ENCODE data around the gene TRPT1.

- TF ChIP-seq, protein P1, sequence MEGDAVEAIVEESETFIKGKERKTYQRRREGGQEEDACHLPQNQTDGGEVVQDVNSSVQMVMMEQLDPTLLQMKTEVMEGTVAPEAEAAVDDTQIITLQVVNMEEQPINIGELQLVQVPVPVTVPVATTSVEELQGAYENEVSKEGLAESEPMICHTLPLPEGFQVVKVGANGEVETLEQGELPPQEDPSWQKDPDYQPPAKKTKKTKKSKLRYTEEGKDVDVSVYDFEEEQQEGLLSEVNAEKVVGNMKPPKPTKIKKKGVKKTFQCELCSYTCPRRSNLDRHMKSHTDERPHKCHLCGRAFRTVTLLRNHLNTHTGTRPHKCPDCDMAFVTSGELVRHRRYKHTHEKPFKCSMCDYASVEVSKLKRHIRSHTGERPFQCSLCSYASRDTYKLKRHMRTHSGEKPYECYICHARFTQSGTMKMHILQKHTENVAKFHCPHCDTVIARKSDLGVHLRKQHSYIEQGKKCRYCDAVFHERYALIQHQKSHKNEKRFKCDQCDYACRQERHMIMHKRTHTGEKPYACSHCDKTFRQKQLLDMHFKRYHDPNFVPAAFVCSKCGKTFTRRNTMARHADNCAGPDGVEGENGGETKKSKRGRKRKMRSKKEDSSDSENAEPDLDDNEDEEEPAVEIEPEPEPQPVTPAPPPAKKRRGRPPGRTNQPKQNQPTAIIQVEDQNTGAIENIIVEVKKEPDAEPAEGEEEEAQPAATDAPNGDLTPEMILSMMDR (IDR thresholded peaks at IDR 0.05): no peak
- TF ChIP-seq POLR2A (IDR thresholded peaks at IDR 0.05) (no peak), POLR2AphosphoS5 (IDR thresholded peaks at IDR 0.05) (no peak)
These were observed 40.4 kb upstream of the TRPT1 start for GRCh38 chr11:64266339-64266738.
